Mammary epithelial cell (primary cell): Measurements from ENCODE around the gene CMSS1.

Experiments
- CTCF ChIP-seq, 2 donors: IDR thresholded peaks in 1 of 2; conservative IDR thresholded peaks in 1 of 2; 2 replicates each; pipeline ENCODE4 v1.5.1; 2011 to 2012; ENCODE audit warnings: inconsistent platforms in 2 of 2, low read length in 2 of 2, mild to moderate bottlenecking in 2 of 2, control low read depth in 1 of 2, low read depth in 1 of 2; ENCODE audit not compliant: insufficient read depth in 1 of 2; ENCODE audit errors: extremely low read depth in 1 of 2
- EZH2 ChIP-seq: IDR thresholded peaks from 2 replicates; pipeline ENCODE4 v1.6.1; 2012; ENCODE audit warnings: low read length, inconsistent platforms, borderline replicate concordance

- TF ChIP-seq CTCF (conservative IDR thresholded peaks at IDR 0.05 in 1 of 2, IDR thresholded peaks at IDR 0.05 in 1 of 2; ENCODE audit: extremely low read depth in 1 of 2, insufficient read depth in 1 of 2, low read depth in 1 of 2, low read length in 2 of 2), result no peak
- TF ChIP-seq EZH2, result no peak
Measured at GRCh38 chr3:99901200-99901926, 83.7 kb downstream of the CMSS1 start.
